HepG2 (cell line): ENCODE measurements around the gene MYO1B.

ENCODE experiments used
- CTCF ChIP-seq: sonication (generic); formaldehyde crosslinking; IDR thresholded peaks from 2 replicates; pipeline ENCODE4 v1.5.0; 2020; ENCODE audit warnings: mild to moderate bottlenecking, missing genetic modification reagents, moderate library complexity
- DDIT3 ChIP-seq: sonication (generic); formaldehyde crosslinking; IDR thresholded peaks from 2 replicates; pipeline ENCODE4 v1.4.0; 2020; ENCODE audit warnings: mild to moderate bottlenecking, missing genetic modification reagents
- EP300 ChIP-seq, 3 experiments: sonication (generic) in 1 of 3; formaldehyde crosslinking in 1 of 3; IDR thresholded peaks; 2 replicates each; pipeline versions ENCODE4 v1.5.1 to v1.6.1; 2011 to 2020; ENCODE audit warnings: low read depth in 2 of 3, low read length in 2 of 3, borderline replicate concordance in 1 of 3, improper control_type of control experiment in 1 of 3, mild to moderate bottlenecking in 1 of 3, missing genetic modification reagents in 1 of 3, moderate library complexity in 1 of 3
- FIP1L1 ChIP-seq: fragments of 200-400 bp; formaldehyde crosslinking; IDR thresholded peaks from 2 replicates; pipeline ENCODE4 v1.6.1; 2018; ENCODE audit warnings: low read depth, mild to moderate bottlenecking, low read length, moderate library complexity, borderline replicate concordance; ENCODE audit not compliant: insufficient read depth
- GTF3A ChIP-seq: sonication (generic); formaldehyde crosslinking; conservative IDR thresholded peaks from 2 replicates; pipeline ENCODE4 v1.4.0; 2020; ENCODE audit warnings: mild to moderate bottlenecking, missing genetic modification reagents
- HNF4A ChIP-seq: sonication (generic); formaldehyde crosslinking; IDR thresholded peaks from 2 replicates; pipeline ENCODE4 v1.4.0; 2020; ENCODE audit warnings: missing genetic modification reagents
- NR2F2 ChIP-seq: IDR thresholded peaks from 2 replicates; pipeline ENCODE4 v1.6.1; 2012; ENCODE audit warnings: low read depth, inconsistent platforms, borderline replicate concordance
- SMAD3 ChIP-seq: sonication (generic); formaldehyde crosslinking; IDR thresholded peaks from 2 replicates; pipeline ENCODE4 v1.4.0; 2020; ENCODE audit warnings: missing genetic modification reagents
- TCF7L2 ChIP-seq: IDR thresholded peaks from 2 replicates; pipeline ENCODE4 v1.6.1; 2011; ENCODE audit warnings: mild to moderate bottlenecking, low read depth, low read length, moderate library complexity
- ZNF263 ChIP-seq: sonication (generic); formaldehyde crosslinking; IDR thresholded peaks from 2 replicates; pipeline ENCODE4 v1.4.0; 2020; ENCODE audit warnings: missing genetic modification reagents
- ZNF274 ChIP-seq: sonication (generic); formaldehyde crosslinking; IDR thresholded peaks from 2 replicates; pipeline ENCODE4 v1.5.1; 2020; ENCODE audit warnings: mild to moderate bottlenecking, missing genetic modification reagents
- ZNF513 ChIP-seq: sonication (generic); formaldehyde crosslinking; conservative IDR thresholded peaks from 2 replicates; pipeline ENCODE4 v1.5.0; 2020; ENCODE audit warnings: missing genetic modification reagents
- ZNF569 ChIP-seq: sonication (generic); formaldehyde crosslinking; IDR thresholded peaks from 2 replicates; pipeline ENCODE4 v1.5.0; 2020; ENCODE audit warnings: mild to moderate bottlenecking, missing genetic modification reagents, moderate library complexity, borderline replicate concordance

GRCh38 chr2:191411472-191411871, 166.3 kb downstream of the MYO1B start:
- no peak for TF ChIP-seq NR2F2
- TF ChIP-seq EP300 (IDR thresholded peaks at IDR 0.05; ENCODE audit: low read depth in 2 of 2, low read length in 2 of 2) = no peak
- TF ChIP-seq EP300 (CRISPR knock-in tag; IDR thresholded peaks at IDR 0.05; ENCODE audit: borderline replicate concordance) = no peak
- no peak for TF ChIP-seq CTCF (CRISPR knock-in tag)
- TF ChIP-seq DDIT3 (CRISPR knock-in tag) = no peak
- no peak for TF ChIP-seq TCF7L2
- no peak for TF ChIP-seq ZNF513 (CRISPR knock-in tag)
- TF ChIP-seq ZNF263 = no peak
- no peak for TF ChIP-seq FIP1L1
- TF ChIP-seq ZNF274 = no peak
- no peak for TF ChIP-seq HNF4A (CRISPR knock-in tag)
- TF ChIP-seq ZNF569 (CRISPR knock-in tag) = no peak
- no peak for TF ChIP-seq SMAD3
- TF ChIP-seq GTF3A (CRISPR knock-in tag) = no peak
